HEK293 (cell line): ENCODE measurements around the gene TMED6.
A peak's percentile ranks its signal among the peaks of the same experiment; 100 is the strongest.

Experiments used
- CTCF ChIP-seq: fragments of 450-650 bp; formaldehyde crosslinking; IDR thresholded peaks from 2 replicates; pipeline ENCODE4 v1.5.1; 2016; ENCODE audit warnings: missing biosample characterization, missing genetic modification characterization
- PRDM1 ChIP-seq: fragments of 450-650 bp; formaldehyde crosslinking; IDR thresholded peaks from 2 replicates; pipeline ENCODE4; 2016; ENCODE audit warnings: missing biosample characterization, missing genetic modification characterization
- REST ChIP-seq: fragments of 450-650 bp; formaldehyde crosslinking; IDR thresholded peaks from 2 replicates; pipeline ENCODE4 v1.5.1; 2016; ENCODE audit warnings: missing biosample characterization, missing genetic modification characterization
- SALL2 ChIP-seq: fragments of 450-650 bp; formaldehyde crosslinking; IDR thresholded peaks from 2 replicates; pipeline ENCODE4 v1.5.0; 2017; ENCODE audit warnings: missing biosample characterization, mild to moderate bottlenecking, missing genetic modification characterization, borderline replicate concordance
- ZBTB6 ChIP-seq: fragments of 450-650 bp; formaldehyde crosslinking; IDR thresholded peaks from 2 replicates; pipeline ENCODE4 v1.5.1; 2017; ENCODE audit warnings: missing biosample characterization, missing genetic modification characterization
- ZFP41 ChIP-seq: fragments of 450-650 bp; formaldehyde crosslinking; IDR thresholded peaks from 2 replicates; pipeline ENCODE4 v1.5.1; 2016; ENCODE audit warnings: missing biosample characterization, missing genetic modification characterization, borderline replicate concordance
- ZNF18 ChIP-seq: fragments of 450-650 bp; formaldehyde crosslinking; IDR thresholded peaks from 2 replicates; pipeline ENCODE4 v1.5.1; 2016; ENCODE audit warnings: missing biosample characterization, missing genetic modification characterization
- ZNF274 ChIP-seq, 2 experiments: fragments of 200-500 bp in 1 of 2; fragments of 450-650 bp in 1 of 2; sonication (Bioruptor generic) in 1 of 2; formaldehyde crosslinking in 1 of 2; IDR thresholded peaks; 2 replicates each; pipeline versions ENCODE4 v1.5.1 to v1.6.1; 2014 to 2016; ENCODE audit warnings: borderline replicate concordance in 1 of 2, inconsistent platforms in 1 of 2, low read length in 1 of 2, missing biosample characterization in 1 of 2, missing genetic modification characterization in 1 of 2
- ZNF362 ChIP-seq: fragments of 450-650 bp; formaldehyde crosslinking; IDR thresholded peaks from 2 replicates; pipeline ENCODE4 v1.5.1; 2016; ENCODE audit warnings: missing biosample characterization, missing genetic modification characterization
- ZNF423 ChIP-seq: fragments of 450-650 bp; formaldehyde crosslinking; IDR thresholded peaks from 2 replicates; pipeline ENCODE4 v1.5.1; 2016; ENCODE audit warnings: missing biosample characterization, missing genetic modification characterization
- ZNF530 ChIP-seq: fragments of 450-650 bp; formaldehyde crosslinking; IDR thresholded peaks from 2 replicates; pipeline ENCODE4 v1.5.1; 2016; ENCODE audit warnings: low read depth, missing biosample characterization, missing genetic modification characterization
- ZNF571 ChIP-seq: fragments of 450-650 bp; formaldehyde crosslinking; IDR thresholded peaks from 2 replicates; pipeline ENCODE4 v1.5.0; 2017; ENCODE audit warnings: missing biosample characterization, missing genetic modification characterization
- ZNF670 ChIP-seq: fragments of 450-650 bp; formaldehyde crosslinking; IDR thresholded peaks from 2 replicates; pipeline ENCODE4 v1.5.1; 2016; ENCODE audit warnings: missing biosample characterization, missing genetic modification characterization, low read depth
- ZNF677 ChIP-seq: fragments of 450-650 bp; IDR thresholded peaks from 2 replicates; pipeline ENCODE4 v1.5.0; 2018; ENCODE audit warnings: missing biosample characterization, mild to moderate bottlenecking, missing genetic modification characterization, moderate library complexity

- peak; percentile 24; the same call in 1 of the 2 replicates for TF ChIP-seq CTCF (tag by site-specific recombination)
- TF ChIP-seq ZNF677 (tag by site-specific recombination), result no peak
- TF ChIP-seq SALL2 (tag by site-specific recombination), result no peak
- TF ChIP-seq ZNF530 (tag by site-specific recombination), result no peak
- no peak for TF ChIP-seq ZNF362
- no peak for TF ChIP-seq ZNF18 (tag by site-specific recombination)
- 0 out of 2 replicates have a peak, but pooled peaks have one; percentile 44 for TF ChIP-seq PRDM1 (tag by site-specific recombination)
- no peak for TF ChIP-seq ZNF670
- no peak for TF ChIP-seq ZNF274 (IDR thresholded peaks at IDR 0.05; ENCODE audit: low read length)
- TF ChIP-seq ZNF274 (tag by site-specific recombination; IDR thresholded peaks at IDR 0.05; ENCODE audit: borderline replicate concordance), result no peak
- TF ChIP-seq ZNF571 (tag by site-specific recombination), result no peak
- TF ChIP-seq ZNF423, result no peak
- TF ChIP-seq ZBTB6, result no peak; the same call in 1 of the 2 replicates
- no peak for TF ChIP-seq ZFP41 (tag by site-specific recombination)
- no peak for TF ChIP-seq REST (tag by site-specific recombination)
Observed at GRCh38 chr16:69396187-69397061, 44.8 kb upstream of the TMED6 start.
